ENCODE measurements around the gene HS6ST2. TPM values are rescaled to one million over a fixed set of nuclear protein-coding genes. Genes with fewer than 3 reads are reported as not detected.

Gene HS6ST2
- total RNA-seq, 1 experiment from 2014 or later: 7.4 TPM

DNA sequence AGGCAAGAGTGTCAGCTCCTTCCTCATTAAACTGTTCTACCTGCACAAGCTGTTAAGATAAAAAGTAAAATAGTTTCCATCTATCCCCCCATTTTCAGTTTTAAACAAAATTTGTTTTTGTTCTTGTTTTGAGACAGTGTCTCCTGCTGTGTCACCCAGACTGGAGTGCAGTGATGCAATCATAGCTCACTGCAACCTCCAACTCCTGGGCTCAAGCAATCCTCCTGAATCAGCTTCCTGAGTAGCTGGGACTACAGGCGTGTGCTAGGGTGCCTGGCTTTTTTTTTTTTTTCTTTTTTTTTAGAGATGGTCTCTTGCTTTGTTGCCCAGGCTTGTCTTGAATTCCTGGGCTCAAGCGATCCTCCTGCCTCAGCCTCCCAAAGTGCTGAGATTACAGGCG lies 105.4 kb downstream of the HS6ST2 start:
- Histone ChIP-seq H3K4me3 (ENCODE audit: low read length) (no peak overlapping the region), H3K9ac (ENCODE audit: low read length) (no peak overlapping the region), H3F3A (ENCODE audit: low read length, unreplicated experiment) (no peaks in the 10 kb centered on the region), H3K27me3 (ENCODE audit: low read length) (no peaks in the 10 kb centered on the region), H3K27ac (ENCODE audit: low read length) (no peak overlapping the region), H3K9me2 (replicated peaks; ENCODE audit: low read length) (no peaks in the 10 kb centered on the region), H3K4me2 (ENCODE audit: low read length) (peak overlapping the region; percentile 22; the same call in 1 of the 2 replicates), H2AFZ (ENCODE audit: low read length) (0 out of 2 replicates have a peak overlapping the region, but pooled peaks have one; percentile 42), H4K20me1 (ENCODE audit: low read length) (no peaks in the 10 kb centered on the region), H3K36me3 (ENCODE audit: low read depth, low read length) (no peaks in the 10 kb centered on the region), H3K79me2 (ENCODE audit: low read length) (no peaks in the 10 kb centered on the region), H3K4me1 (ENCODE audit: insufficient read depth, low read length) (peaks cover 29% of the 10 kb centered on the region), H3K9me3 (ENCODE audit: low read length) (no peaks in the 10 kb centered on the region)
- intact Hi-C loops (cut with micrococcal nuclease): no loop called here
- peak; percentile 53 for DNase-seq
- POLR2A ChIA-PET (ENCODE audit: unreplicated experiment): no interaction called here
- CTCF ChIA-PET: no interaction called here
- peak; percentile 58 for ATAC-seq
- TF ChIP-seq, protein P1, sequence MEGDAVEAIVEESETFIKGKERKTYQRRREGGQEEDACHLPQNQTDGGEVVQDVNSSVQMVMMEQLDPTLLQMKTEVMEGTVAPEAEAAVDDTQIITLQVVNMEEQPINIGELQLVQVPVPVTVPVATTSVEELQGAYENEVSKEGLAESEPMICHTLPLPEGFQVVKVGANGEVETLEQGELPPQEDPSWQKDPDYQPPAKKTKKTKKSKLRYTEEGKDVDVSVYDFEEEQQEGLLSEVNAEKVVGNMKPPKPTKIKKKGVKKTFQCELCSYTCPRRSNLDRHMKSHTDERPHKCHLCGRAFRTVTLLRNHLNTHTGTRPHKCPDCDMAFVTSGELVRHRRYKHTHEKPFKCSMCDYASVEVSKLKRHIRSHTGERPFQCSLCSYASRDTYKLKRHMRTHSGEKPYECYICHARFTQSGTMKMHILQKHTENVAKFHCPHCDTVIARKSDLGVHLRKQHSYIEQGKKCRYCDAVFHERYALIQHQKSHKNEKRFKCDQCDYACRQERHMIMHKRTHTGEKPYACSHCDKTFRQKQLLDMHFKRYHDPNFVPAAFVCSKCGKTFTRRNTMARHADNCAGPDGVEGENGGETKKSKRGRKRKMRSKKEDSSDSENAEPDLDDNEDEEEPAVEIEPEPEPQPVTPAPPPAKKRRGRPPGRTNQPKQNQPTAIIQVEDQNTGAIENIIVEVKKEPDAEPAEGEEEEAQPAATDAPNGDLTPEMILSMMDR (conservative IDR thresholded peaks at IDR 0.05; ENCODE audit: low read depth, low read length): no peak
- no peak for TF ChIP-seq EZH2 (IDR thresholded peaks at IDR 0.05; ENCODE audit: low read length, unreplicated experiment)
- TF ChIP-seq EZH2phosphoT487 (IDR thresholded peaks at IDR 0.05; ENCODE audit: borderline replicate concordance, low read length): no peak
- BruUV-seq (replicated peaks): no TSS peak

DNA sequence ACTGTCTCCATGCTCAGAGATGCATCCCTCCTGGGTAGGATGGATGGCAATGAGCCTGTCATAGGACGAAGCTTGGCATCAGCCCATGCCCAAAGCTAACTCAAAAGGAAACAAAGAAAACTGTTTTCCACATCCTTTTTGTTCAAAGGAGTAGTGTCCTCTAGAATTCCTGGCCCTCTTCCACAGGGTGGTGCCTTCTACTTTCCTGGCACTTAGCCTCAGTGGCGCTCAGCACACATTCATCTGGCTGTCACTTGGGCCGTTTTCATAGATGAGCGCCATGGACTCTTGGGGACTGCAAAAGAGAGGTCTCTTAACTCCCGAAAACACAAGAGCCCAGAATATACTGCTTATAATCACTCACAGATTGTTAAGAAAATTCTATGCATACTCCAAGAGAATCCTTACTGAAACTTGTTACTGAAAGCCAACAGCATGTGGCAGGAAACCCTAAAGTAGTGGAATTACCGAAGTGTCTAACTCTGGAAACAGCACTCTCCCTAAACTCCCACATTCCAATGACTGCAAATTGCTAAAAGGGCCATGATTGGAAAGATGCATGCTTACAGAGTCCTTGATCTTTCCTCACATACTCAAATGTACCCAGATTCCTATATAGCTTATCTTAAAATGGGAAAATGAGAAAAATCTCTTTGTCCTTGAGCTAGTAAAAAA lies 110.0 kb downstream of the HS6ST2 start:
- Histone ChIP-seq H3K4me3 (ENCODE audit: low read length) (no peak overlapping the region), H3K4me1 (ENCODE audit: insufficient read depth, low read length) (peaks cover 19% of the 10 kb centered on the region), H2AFZ (ENCODE audit: low read length) (no peak overlapping the region), H3K4me2 (ENCODE audit: low read length) (no peak overlapping the region), H3K9me3 (ENCODE audit: low read length) (no peaks in the 10 kb centered on the region), H3K36me3 (ENCODE audit: low read depth, low read length) (no peaks in the 10 kb centered on the region), H4K20me1 (ENCODE audit: low read length) (no peaks in the 10 kb centered on the region), H3K9me2 (replicated peaks; ENCODE audit: low read length) (no peaks in the 10 kb centered on the region), H3K27me3 (ENCODE audit: low read length) (no peaks in the 10 kb centered on the region), H3K27ac (ENCODE audit: low read length) (no peak overlapping the region), H3K79me2 (ENCODE audit: low read length) (no peaks in the 10 kb centered on the region), H3K9ac (ENCODE audit: low read length) (no peak overlapping the region), H3F3A (ENCODE audit: low read length, unreplicated experiment) (no peaks in the 10 kb centered on the region)
- no TSS peak for BruUV-seq (replicated peaks)
- intact Hi-C loops (cut with micrococcal nuclease): no loop called here
- no peak for TF ChIP-seq EZH2 (IDR thresholded peaks at IDR 0.05; ENCODE audit: low read length, unreplicated experiment)
- TF ChIP-seq, protein P1 (conservative IDR thresholded peaks at IDR 0.05; ENCODE audit: low read depth, low read length): no peak
- TF ChIP-seq EZH2phosphoT487 (IDR thresholded peaks at IDR 0.05; ENCODE audit: borderline replicate concordance, low read length): no peak
- ChIA-PET POLR2A (ENCODE audit: unreplicated experiment) (no interaction called here), CTCF (no interaction called here)
- DNase-seq: no peak
- no peak for ATAC-seq

DNA sequence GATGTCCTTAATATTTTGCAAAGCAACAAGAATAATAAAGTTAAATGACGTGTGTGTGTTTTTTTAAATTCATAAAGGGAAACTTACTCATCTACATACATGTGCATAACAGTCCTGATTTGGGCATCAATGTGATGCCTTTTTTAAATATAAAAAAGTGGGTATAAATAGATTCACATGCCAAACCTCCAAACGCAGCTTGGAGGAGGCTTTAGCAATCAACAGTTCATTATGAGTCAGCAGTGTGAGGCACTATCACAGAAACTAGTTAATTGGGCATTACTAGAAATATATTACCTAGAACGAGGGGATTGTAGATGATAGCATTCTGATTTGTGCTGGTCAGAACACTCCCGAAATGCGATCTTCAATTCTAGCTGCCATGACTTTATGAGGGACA lies 115.1 kb downstream of the HS6ST2 start:
- no peak for DNase-seq
- no peaks in the 10 kb centered on the region for H4K20me1 ChIP-seq (ENCODE audit: low read length)
- H3K9me3 ChIP-seq (ENCODE audit: low read length): no peaks in the 10 kb centered on the region
- H3K9me2 ChIP-seq (replicated peaks; ENCODE audit: low read length): no peaks in the 10 kb centered on the region
- H3K36me3 ChIP-seq (ENCODE audit: low read depth, low read length): no peaks in the 10 kb centered on the region
- H2AFZ ChIP-seq (ENCODE audit: low read length): no peak overlapping the region
- BruUV-seq (replicated peaks): no TSS peak
- intact Hi-C loops (cut with micrococcal nuclease): no loop called here
- no peaks in the 10 kb centered on the region for H3F3A ChIP-seq (ENCODE audit: low read length, unreplicated experiment)
- no peaks in the 10 kb centered on the region for H3K4me1 ChIP-seq (ENCODE audit: insufficient read depth, low read length)
- H3K9ac ChIP-seq (ENCODE audit: low read length): no peak overlapping the region
- H3K4me3 ChIP-seq (ENCODE audit: low read length): no peak overlapping the region
- H3K27ac ChIP-seq (ENCODE audit: low read length): no peak overlapping the region
- no peak overlapping the region for H3K4me2 ChIP-seq (ENCODE audit: low read length)
- TF ChIP-seq EZH2 (IDR thresholded peaks at IDR 0.05; ENCODE audit: low read length, unreplicated experiment): no peak
- TF ChIP-seq EZH2phosphoT487 (IDR thresholded peaks at IDR 0.05; ENCODE audit: borderline replicate concordance, low read length): no peak
- TF ChIP-seq, protein P1 (conservative IDR thresholded peaks at IDR 0.05; ENCODE audit: low read depth, low read length): no peak
- no peaks in the 10 kb centered on the region for H3K79me2 ChIP-seq (ENCODE audit: low read length)
- ATAC-seq: no peak
- no peaks in the 10 kb centered on the region for H3K27me3 ChIP-seq (ENCODE audit: low read length)
- ChIA-PET CTCF (no interaction called here), POLR2A (ENCODE audit: unreplicated experiment) (no interaction called here)
